GM12878 (cell line): ENCODE data around the gene SIK3. TPM values are rescaled to one million over a fixed set of nuclear protein-coding genes. Genes with fewer than 3 reads are reported as not detected.

Source experiments
- ATAC-seq: fragments of 200-7000 bp; cut with Tn5 transposase; 3 replicates; pipeline ENCODE4 v1.9.1; 2020; ENCODE audit warnings: mild to moderate bottlenecking, moderate library complexity
- BruUV-seq: library from RNA; stranded (reverse); fragments of 400-500 nt; replicated peaks from 2 replicates; lab custom pipeline; 2021; lab: Mats Ljungman, UMichigan
- CTCF ChIA-PET: fragments of 300-600 bp; sonication (Branson Sonifier 250); formaldehyde crosslinking; extraction: SDS; loops from one replicate; lab custom pipeline; 2021; ENCODE audit warnings: inconsistent platforms; lab: Yijun Ruan, JAX
- POLR2A ChIA-PET: fragments of 350-600 bp; formaldehyde crosslinking; extraction: SDS; loops from one replicate; lab custom pipeline; 2021; ENCODE audit warnings: inconsistent platforms; lab: Charles Lee
- RAD21 ChIA-PET: fragments of 300-600 bp; sonication (Branson Sonifier 250); formaldehyde crosslinking; loops from one replicate; lab custom pipeline; 2023; ENCODE audit warnings: antibody characterized with exemption; ENCODE audit not compliant: unreplicated experiment; lab: Charles Lee
- SMC1A ChIA-PET: fragments of 300-600 bp; sonication (Branson Sonifier 250); formaldehyde crosslinking; loops from one replicate; lab custom pipeline; 2023; ENCODE audit not compliant: unreplicated experiment, uncharacterized antibody; lab: Charles Lee
- DNase-seq: peaks from one replicate; pipeline ENCODE4 v3.0.0-alpha.2; 2011; ENCODE audit warnings: low read depth, low spot score
- FAIRE-seq: peaks from 3 replicates; lab custom pipeline; 2011; peaks lifted over from hg19 to GRCh38; lab: Jason Lieb, UNC
- H2AFZ ChIP-seq: 2 replicates; pipeline ENCODE4 v1.6.0; 2011; ENCODE audit warnings: low read depth, low read length, control low read depth; ENCODE audit not compliant: control insufficient read depth
- H3K27ac ChIP-seq: 2 replicates; pipeline ENCODE4 v1.5.1; 2011; ENCODE audit warnings: control low read depth; ENCODE audit not compliant: control insufficient read depth, insufficient read depth
- H3K27me3 ChIP-seq, 2 experiments: replicated peaks in 1 of 2; 2 replicates each; pipeline versions ENCODE4 v1.6.0 to v1.6.1; 2011; ENCODE audit warnings: low read length in 1 of 2; ENCODE audit not compliant: control insufficient read depth in 2 of 2, insufficient read depth in 2 of 2
- H3K36me3 ChIP-seq, 2 experiments: 2 replicates each; pipeline ENCODE4 v1.5.1; 2011; ENCODE audit warnings: low read length in 1 of 2; ENCODE audit not compliant: control insufficient read depth in 2 of 2, insufficient read depth in 2 of 2
- H3K4me1 ChIP-seq: 2 replicates; pipeline ENCODE4 v1.6.1; 2011; ENCODE audit warnings: mild to moderate bottlenecking, low read length, moderate library complexity, mixed read lengths; ENCODE audit not compliant: control insufficient read depth, insufficient read depth
- H3K4me2 ChIP-seq: 2 replicates; pipeline ENCODE4 v1.6.0; 2011; ENCODE audit warnings: control low read depth; ENCODE audit not compliant: control insufficient read depth, insufficient read depth
- H3K4me3 ChIP-seq: fragments of 200-600 bp; sonication (generic); 2 replicates; pipeline ENCODE4 v1.5.1; 2016
- H3K79me2 ChIP-seq: 2 replicates; pipeline ENCODE4 v1.6.0; 2011; ENCODE audit warnings: low read length; ENCODE audit not compliant: control insufficient read depth, insufficient read depth
- H3K9ac ChIP-seq: 2 replicates; pipeline ENCODE4 v1.8.0; 2011; ENCODE audit warnings: low read length, control low read depth, mixed read lengths; ENCODE audit not compliant: control insufficient read depth, insufficient read depth
- H3K9me3 ChIP-seq: replicated peaks from 3 replicates; pipeline ENCODE4 v1.5.1; 2011; ENCODE audit warnings: mild to moderate bottlenecking, low read length; ENCODE audit not compliant: control insufficient read depth, insufficient read depth
- H4K20me1 ChIP-seq: 2 replicates; pipeline ENCODE4 v1.6.0; 2011; ENCODE audit not compliant: control insufficient read depth, insufficient read depth
- CHD4 ChIP-seq: fragments of 200-600 bp; sonication (generic); IDR thresholded peaks from 2 replicates; pipeline ENCODE4 v1.6.1; 2016; ENCODE audit warnings: mild to moderate bottlenecking
- FOS ChIP-seq: IDR thresholded peaks from 3 replicates; pipeline ENCODE4 v1.6.1; 2011; ENCODE audit warnings: borderline replicate concordance; ENCODE audit not compliant: insufficient read length; ENCODE audit errors: extremely low read depth
- JUNB ChIP-seq: IDR thresholded peaks from 2 replicates; pipeline ENCODE4 v1.6.1; 2016; ENCODE audit warnings: antibody characterized with exemption, mild to moderate bottlenecking
- RUNX3 ChIP-seq: IDR thresholded peaks from 2 replicates; pipeline ENCODE4 v1.6.1; 2012; ENCODE audit warnings: low read length, inconsistent platforms
- WGBS: methylation state at CpG from one replicate; pipeline ENCODE4 v1.1.6; 2016; ENCODE audit warnings: low lambda C conversion rate; ENCODE audit not compliant: insufficient replicate concordance, insufficient coverage; ENCODE audit errors: missing lambda C conversion rate; 5-methylcytosine and 5-hydroxymethylcytosine counted together
- in situ Hi-C: fragments of 300-500 bp; cut with MboI; formaldehyde crosslinking; loops from 9 replicates; pipeline ENCODE4 v1.14.3; 2018; ENCODE audit warnings: mixed read lengths
- intact Hi-C: fragments of 100-400 bp; cut with micrococcal nuclease; formaldehyde crosslinking; loops from one replicate; pipeline ENCODE4 v1.14.2; 2022; ENCODE audit not compliant: unreplicated experiment
- polyA plus RNA-seq, 11 experiments: library from polyadenylated mRNA; depleted of rRNA in 4 of 11; unstranded in 6 of 11; stranded (reverse) in 5 of 11; fragments of >200 nt; fragmentation: Nextera tagmentation in 4 of 11; fragmentation: Illumina TruSeq in 1 of 11; extraction: Ambion mirVana in 4 of 11; extraction: Trizol in 1 of 11; gene quantifications; 1 replicate in 1 of 11; 2 replicates in 10 of 11; pipeline versions ENCODE4 v1.2.1 to v1.2.3, GENCODE V29; 2011 to 2016; ENCODE audit warnings: inconsistent platforms in 2 of 11, missing spikeins in 2 of 11, low read depth in 1 of 11
- total RNA-seq, 4 experiments: library from RNA; depleted of rRNA in 3 of 4; stranded (reverse); fragments of >200 nt in 3 of 4; fragmentation: Illumina TruSeq in 1 of 4; extraction: Trizol in 1 of 4; gene quantifications; 2 replicates each; pipeline versions ENCODE4 v1.2.1 to v1.2.3, GENCODE V29; 2013 to 2021
- TF ChIP-seq, protein P1 (sequence below): fragments of 450-650 bp; IDR thresholded peaks from 2 replicates; pipeline ENCODE4 v1.6.1; 2017; ENCODE audit warnings: borderline replicate concordance
- TF ChIP-seq, protein P2 (sequence below): IDR thresholded peaks from 2 replicates; pipeline ENCODE4 v1.6.1; 2011; ENCODE audit warnings: borderline replicate concordance, low read depth, mild to moderate bottlenecking, moderate library complexity, low read length; ENCODE audit not compliant: insufficient read depth, poor library complexity, severe bottlenecking
- TF ChIP-seq, protein P3 (sequence below): fragments of 450-650 bp; IDR thresholded peaks from 2 replicates; pipeline ENCODE4 v1.6.1; 2016; ENCODE audit warnings: mild to moderate bottlenecking
- TF ChIP-seq, protein P4 (sequence below): IDR thresholded peaks from 2 replicates; pipeline ENCODE4 v1.6.1; 2012; ENCODE audit warnings: improper control_type of control experiment, low read depth, low read length; ENCODE audit not compliant: insufficient replicate concordance

Gene SIK3
- total and polyA plus RNA-seq, 10 of the 15 experiments (the other 5 are each of a cell fraction or from before 2014, with no cell fraction given): 2.5 to 31.9 (median 11.1) TPM

DNA sequence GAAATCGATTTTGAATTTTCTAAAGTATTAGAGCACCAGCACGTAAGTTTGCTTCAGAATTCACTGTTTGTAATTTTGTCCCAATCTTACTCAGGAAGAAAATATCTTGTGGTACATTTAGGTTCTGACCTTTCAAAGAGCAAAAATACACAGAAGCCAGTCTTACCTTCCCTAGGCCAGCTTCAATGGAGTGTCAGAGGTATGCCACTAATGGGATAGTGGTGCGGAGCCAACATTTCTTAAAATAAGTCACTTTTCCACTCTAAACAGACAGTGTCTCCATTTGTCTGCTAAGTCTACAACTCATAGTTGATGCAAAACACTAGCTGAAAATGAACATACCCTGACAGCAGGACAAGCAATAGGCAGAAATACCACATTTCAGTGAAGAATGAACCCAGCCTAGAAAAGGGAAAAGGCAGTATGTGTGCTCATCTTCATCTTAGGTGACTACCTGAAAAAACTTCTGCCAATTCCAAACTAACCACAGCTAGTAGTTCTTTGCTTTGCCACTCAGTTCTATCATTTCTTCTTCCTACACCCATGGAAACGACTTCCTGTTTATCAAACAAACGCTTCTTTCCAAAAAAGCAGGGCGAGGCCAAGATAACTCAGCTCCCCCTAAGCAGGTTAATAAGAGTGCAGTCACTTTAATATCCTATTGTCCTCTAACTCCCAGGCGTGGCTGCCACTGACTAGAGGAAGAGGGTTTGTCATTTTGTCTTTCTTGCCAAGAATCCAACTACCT is 166.8 kb downstream of the SIK3 start (continued):
- TF ChIP-seq, protein P1, sequence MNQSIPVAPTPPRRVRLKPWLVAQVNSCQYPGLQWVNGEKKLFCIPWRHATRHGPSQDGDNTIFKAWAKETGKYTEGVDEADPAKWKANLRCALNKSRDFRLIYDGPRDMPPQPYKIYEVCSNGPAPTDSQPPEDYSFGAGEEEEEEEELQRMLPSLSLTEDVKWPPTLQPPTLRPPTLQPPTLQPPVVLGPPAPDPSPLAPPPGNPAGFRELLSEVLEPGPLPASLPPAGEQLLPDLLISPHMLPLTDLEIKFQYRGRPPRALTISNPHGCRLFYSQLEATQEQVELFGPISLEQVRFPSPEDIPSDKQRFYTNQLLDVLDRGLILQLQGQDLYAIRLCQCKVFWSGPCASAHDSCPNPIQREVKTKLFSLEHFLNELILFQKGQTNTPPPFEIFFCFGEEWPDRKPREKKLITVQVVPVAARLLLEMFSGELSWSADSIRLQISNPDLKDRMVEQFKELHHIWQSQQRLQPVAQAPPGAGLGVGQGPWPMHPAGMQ: no peak

DNA sequence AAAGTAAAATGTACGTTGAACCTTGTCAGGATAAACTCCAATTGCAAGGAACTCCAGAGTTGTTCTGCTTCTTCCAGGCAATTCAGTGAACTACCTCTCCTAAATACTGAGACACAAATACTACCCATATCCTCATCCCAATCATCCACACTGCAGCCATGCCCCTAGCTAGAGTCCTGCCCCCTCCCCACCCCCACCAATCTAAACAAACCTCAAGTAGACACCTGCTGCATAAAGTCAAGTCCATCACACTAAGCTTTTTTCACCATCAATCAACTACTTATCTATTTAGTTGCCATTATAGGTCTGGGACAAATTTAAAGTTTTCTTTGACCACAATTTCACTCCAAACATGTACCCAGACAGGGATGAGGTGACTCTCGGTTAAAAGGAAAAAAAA is 167.6 kb downstream of the SIK3 start:
- H3K4me3 ChIP-seq: peak overlapping the region; percentile 26; the same call in 1 of the 2 replicates
- intact Hi-C loops (no loop called here), in situ Hi-C loops (no loop called here)
- ChIA-PET SMC1A (interaction anchor here (1.0 to 3.2 kb wide), 10 partner anchors 19 to 166 kb away, joined by 3 to 21 read pairs (median 4); no protein-coding TSS in a partner anchor), POLR2A (no interaction called here), CTCF (interaction anchor here (0.6 to 2.0 kb wide), 9 partner anchors 41 to 250 kb away, joined by 3 to 5 read pairs (median 3); partner anchors contain the start of gene PAFAH1B2), RAD21 (interaction anchor here (1.0 to 1.9 kb wide), 5 partner anchors 43 to 251 kb away, joined by 3 to 6 read pairs (median 4); no protein-coding TSS in a partner anchor)
- no peak overlapping the region; the same call in 1 of the 2 replicates for H3K27ac ChIP-seq
- H3K4me2 ChIP-seq: peak overlapping the region; percentile 70
- ATAC-seq (no peak), FAIRE-seq (no peak), DNase-seq (no peak)
- H2AFZ ChIP-seq: no peak overlapping the region
- no peaks in the 10 kb centered on the region; the same call in 1 of the 2 replicates for H3K79me2 ChIP-seq
- no peak overlapping the region for H3K9ac ChIP-seq
- H3K27me3 ChIP-seq: no peaks in the 10 kb centered on the region
- peaks cover 0 to 6% of the 10 kb centered on the region in 2 experiments; a peak in 1 of 4 replicates for H3K36me3 ChIP-seq
- BruUV-seq: no TSS peak
- no peaks in the 10 kb centered on the region for H3K9me3 ChIP-seq
- H4K20me1 ChIP-seq: no peaks in the 10 kb centered on the region
- H3K4me1 ChIP-seq: peaks cover 51% of the 10 kb centered on the region
- 75% methylated on average over 2 of the region's 2 CpGs for WGBS
- TF ChIP-seq JUNB: no peak
- TF ChIP-seq, protein P2, sequence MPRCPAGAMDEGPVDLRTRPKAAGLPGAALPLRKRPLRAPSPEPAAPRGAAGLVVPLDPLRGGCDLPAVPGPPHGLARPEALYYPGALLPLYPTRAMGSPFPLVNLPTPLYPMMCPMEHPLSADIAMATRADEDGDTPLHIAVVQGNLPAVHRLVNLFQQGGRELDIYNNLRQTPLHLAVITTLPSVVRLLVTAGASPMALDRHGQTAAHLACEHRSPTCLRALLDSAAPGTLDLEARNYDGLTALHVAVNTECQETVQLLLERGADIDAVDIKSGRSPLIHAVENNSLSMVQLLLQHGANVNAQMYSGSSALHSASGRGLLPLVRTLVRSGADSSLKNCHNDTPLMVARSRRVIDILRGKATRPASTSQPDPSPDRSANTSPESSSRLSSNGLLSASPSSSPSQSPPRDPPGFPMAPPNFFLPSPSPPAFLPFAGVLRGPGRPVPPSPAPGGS: no peak
- no peak for TF ChIP-seq RUNX3
- TF ChIP-seq, protein P3, sequence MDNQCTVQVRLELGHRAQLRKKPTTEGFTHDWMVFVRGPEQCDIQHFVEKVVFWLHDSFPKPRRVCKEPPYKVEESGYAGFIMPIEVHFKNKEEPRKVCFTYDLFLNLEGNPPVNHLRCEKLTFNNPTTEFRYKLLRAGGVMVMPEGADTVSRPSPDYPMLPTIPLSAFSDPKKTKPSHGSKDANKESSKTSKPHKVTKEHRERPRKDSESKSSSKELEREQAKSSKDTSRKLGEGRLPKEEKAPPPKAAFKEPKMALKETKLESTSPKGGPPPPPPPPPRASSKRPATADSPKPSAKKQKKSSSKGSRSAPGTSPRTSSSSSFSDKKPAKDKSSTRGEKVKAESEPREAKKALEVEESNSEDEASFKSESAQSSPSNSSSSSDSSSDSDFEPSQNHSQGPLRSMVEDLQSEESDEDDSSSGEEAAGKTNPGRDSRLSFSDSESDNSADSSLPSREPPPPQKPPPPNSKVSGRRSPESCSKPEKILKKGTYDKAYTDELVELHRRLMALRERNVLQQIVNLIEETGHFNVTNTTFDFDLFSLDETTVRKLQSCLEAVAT: no peak
- TF ChIP-seq, protein P4, sequence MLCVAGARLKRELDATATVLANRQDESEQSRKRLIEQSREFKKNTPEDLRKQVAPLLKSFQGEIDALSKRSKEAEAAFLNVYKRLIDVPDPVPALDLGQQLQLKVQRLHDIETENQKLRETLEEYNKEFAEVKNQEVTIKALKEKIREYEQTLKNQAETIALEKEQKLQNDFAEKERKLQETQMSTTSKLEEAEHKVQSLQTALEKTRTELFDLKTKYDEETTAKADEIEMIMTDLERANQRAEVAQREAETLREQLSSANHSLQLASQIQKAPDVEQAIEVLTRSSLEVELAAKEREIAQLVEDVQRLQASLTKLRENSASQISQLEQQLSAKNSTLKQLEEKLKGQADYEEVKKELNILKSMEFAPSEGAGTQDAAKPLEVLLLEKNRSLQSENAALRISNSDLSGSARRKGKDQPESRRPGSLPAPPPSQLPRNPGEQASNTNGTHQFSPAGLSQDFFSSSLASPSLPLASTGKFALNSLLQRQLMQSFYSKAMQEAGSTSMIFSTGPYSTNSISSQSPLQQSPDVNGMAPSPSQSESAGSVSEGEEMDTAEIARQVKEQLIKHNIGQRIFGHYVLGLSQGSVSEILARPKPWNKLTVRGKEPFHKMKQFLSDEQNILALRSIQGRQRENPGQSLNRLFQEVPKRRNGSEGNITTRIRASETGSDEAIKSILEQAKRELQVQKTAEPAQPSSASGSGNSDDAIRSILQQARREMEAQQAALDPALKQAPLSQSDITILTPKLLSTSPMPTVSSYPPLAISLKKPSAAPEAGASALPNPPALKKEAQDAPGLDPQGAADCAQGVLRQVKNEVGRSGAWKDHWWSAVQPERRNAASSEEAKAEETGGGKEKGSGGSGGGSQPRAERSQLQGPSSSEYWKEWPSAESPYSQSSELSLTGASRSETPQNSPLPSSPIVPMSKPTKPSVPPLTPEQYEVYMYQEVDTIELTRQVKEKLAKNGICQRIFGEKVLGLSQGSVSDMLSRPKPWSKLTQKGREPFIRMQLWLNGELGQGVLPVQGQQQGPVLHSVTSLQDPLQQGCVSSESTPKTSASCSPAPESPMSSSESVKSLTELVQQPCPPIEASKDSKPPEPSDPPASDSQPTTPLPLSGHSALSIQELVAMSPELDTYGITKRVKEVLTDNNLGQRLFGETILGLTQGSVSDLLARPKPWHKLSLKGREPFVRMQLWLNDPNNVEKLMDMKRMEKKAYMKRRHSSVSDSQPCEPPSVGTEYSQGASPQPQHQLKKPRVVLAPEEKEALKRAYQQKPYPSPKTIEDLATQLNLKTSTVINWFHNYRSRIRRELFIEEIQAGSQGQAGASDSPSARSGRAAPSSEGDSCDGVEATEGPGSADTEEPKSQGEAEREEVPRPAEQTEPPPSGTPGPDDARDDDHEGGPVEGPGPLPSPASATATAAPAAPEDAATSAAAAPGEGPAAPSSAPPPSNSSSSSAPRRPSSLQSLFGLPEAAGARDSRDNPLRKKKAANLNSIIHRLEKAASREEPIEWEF: no peak
- no peak for TF ChIP-seq CHD4
- no peak for TF ChIP-seq FOS
